ENCODE measurements around the gene RTN1.

Gene RTN1

GRCh38 chr14:59705866-59706265 lies 164.7 kb downstream of the RTN1 start:
- no peak overlapping the region for H3K4me3 ChIP-seq (ENCODE audit: low read length)
- no peak for DNase-seq (ENCODE audit: low read depth)
- no peak for TF ChIP-seq CTCF (conservative IDR thresholded peaks at IDR 0.05; ENCODE audit: low read depth, low read length)

- TF ChIP-seq CTCF (conservative IDR thresholded peaks at IDR 0.05; ENCODE audit: low read depth, low read length) = no peak
- DNase-seq (ENCODE audit: low read depth) = no peak
- no peak overlapping the region for H3K4me3 ChIP-seq (ENCODE audit: low read length)
These were observed 165.3 kb downstream of the RTN1 start for GRCh38 chr14:59705245-59705644.

- DNase-seq (ENCODE audit: low read depth) = no peak
- no peak for TF ChIP-seq CTCF (conservative IDR thresholded peaks at IDR 0.05; ENCODE audit: low read depth, low read length)
- no peak overlapping the region for H3K4me3 ChIP-seq (ENCODE audit: low read length)
These were observed 166.4 kb downstream of the RTN1 start for GRCh38 chr14:59704054-59704645.

GRCh38 chr14:59699442-59699841 lies 171.1 kb downstream of the RTN1 start:
- DNase-seq (ENCODE audit: low read depth) = no peak
- TF ChIP-seq CTCF (conservative IDR thresholded peaks at IDR 0.05; ENCODE audit: low read depth, low read length) = no peak
- no peak overlapping the region for H3K4me3 ChIP-seq (ENCODE audit: low read length)

GRCh38 chr14:59698793-59699192 lies 171.8 kb downstream of the RTN1 start:
- no peak for TF ChIP-seq CTCF (conservative IDR thresholded peaks at IDR 0.05; ENCODE audit: low read depth, low read length)
- no peak overlapping the region for H3K4me3 ChIP-seq (ENCODE audit: low read length)
- DNase-seq (ENCODE audit: low read depth) = peak; percentile 38

- no peak overlapping the region for H3K4me3 ChIP-seq (ENCODE audit: low read length)
- no peak for TF ChIP-seq CTCF (conservative IDR thresholded peaks at IDR 0.05; ENCODE audit: low read depth, low read length)
- no peak for DNase-seq (ENCODE audit: low read depth)
These were observed 175.4 kb downstream of the RTN1 start for GRCh38 chr14:59695198-59695597.

GRCh38 chr14:59691266-59691665 lies 179.3 kb downstream of the RTN1 start:
- no peak overlapping the region for H3K4me3 ChIP-seq (ENCODE audit: low read length)
- TF ChIP-seq CTCF (conservative IDR thresholded peaks at IDR 0.05; ENCODE audit: low read depth, low read length) = no peak
- DNase-seq (ENCODE audit: low read depth) = no peak
